Nucleus accumbens (tissue), 56 donors: ENCODE results near the gene AKAP7.

ENCODE experiments used
- DNase-seq, 56 donors: peaks; one replicate each; lab custom pipeline; 2025; lab: John Stamatoyannopoulos, UW

The AKAP7 gene

DNA sequence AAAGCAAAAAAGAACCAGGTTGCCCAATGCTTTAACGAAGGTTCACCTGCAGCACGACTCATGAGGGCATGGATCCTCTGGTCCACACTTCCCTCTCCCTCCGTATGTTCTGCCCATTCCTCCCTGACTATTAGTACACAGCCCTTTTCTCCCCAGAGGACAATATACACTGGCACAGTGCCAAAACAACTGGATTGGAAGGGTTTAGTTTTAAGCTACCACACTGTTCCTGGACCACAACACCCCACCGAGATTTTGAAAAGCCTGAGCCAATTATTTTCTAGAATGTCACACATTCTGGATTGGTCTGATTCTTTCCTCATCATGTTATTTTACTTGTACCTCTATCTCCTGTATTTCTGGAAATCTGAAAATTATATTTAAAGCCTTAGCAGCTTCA, 2.9 kb upstream of the AKAP7 start:
- no peak for DNase-seq

DNA sequence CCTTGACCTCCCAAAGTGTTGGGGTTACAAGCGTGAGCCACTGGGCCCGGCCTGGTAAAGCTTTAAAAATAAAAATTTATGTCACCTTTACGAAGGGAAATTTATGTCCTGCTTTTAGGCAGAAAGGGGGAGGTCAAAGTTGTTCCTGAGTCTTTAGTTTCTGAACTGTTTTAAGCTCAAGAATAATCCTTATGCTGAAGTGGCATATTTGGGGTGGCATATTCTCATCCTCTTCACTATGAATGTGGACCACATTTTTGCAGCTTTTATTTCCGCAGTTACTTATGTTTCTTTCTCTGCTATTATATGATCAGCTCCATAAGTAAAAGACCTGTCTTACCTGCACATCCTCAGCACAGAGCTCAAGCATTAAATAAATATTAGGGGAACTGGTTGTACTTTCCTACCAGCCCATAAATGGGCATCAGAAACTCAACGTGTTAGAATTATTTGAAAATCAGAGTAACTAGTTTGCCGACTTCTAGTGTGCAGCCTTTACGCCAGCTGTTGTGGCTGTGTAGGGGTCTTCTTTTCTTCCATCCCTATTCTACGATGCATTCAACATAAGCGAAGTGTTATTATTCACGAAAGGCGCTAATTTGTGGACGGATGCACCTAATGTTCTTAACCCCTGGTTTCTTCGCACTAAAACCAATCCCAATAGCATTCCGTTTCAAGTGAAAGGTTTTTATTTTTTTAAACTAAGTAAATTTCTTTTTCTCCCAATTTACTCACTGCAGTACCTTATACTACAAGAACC, 867 bp upstream of the AKAP7 start:
- no peak for DNase-seq

GRCh38 chr6:131134980-131135243, 355 bp upstream of the AKAP7 start:
- no peak for DNase-seq

GRCh38 chr6:131136021-131136786, 937 bp downstream of the AKAP7 start:
- DNase-seq, result peak in 14 of 56 donors; percentile 6 to 63 (median 33)

- DNase-seq, result no peak
Measured at GRCh38 chr6:131139599-131139998, 4.3 kb downstream of the AKAP7 start.

GRCh38 chr6:131143319-131143718, 8.1 kb downstream of the AKAP7 start:
- DNase-seq, result no peak

DNA sequence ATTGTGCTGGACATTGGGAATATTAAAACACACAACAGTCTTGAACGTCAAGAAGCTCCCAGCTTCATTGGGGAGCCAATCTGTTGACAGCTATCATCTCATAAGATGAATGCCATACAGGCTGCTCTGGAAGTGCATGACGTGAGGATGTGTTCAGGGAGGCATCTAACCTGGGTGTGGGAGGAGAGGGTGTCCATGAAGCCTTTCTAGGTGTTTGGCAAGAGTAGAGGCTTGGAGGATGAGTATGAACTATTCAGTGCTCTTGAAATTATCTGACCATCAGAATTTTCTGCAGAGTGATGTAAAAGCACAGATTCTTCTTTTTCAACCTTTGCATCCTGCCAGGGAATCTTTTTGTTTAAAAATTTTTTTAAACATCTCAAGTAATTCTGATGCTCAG, 11.6 kb downstream of the AKAP7 start:
- DNase-seq, result no peak

GRCh38 chr6:131156411-131156810, 21.1 kb downstream of the AKAP7 start:
- no peak for DNase-seq

- DNase-seq, result no peak
Measured at GRCh38 chr6:131159578-131159977, 24.3 kb downstream of the AKAP7 start.

DNA sequence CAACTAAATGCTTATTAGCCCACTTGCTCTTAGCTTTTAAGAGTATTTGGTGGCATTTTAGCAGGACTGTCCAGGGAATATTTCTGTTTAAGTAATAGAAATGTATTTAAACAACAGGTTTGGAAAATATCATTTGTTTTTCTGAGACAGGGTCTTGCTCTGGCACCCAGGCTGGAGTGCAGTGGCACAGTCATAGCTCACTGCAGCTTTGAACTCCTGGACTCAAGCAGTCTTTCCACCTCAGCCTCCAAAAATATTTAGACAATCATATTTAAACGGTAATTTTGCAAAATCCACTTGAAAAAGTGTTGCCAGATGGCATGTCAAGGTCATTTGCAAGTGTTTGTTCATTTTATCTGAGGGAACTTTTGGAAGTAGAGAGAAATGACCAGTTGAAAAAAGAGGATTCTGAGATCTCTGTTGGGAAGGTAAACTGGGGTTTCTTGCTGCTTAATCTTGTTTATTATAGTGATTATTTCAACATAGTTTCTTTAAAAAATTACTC, 25.0 kb downstream of the AKAP7 start:
- no peak for DNase-seq

GRCh38 chr6:131161987-131162386, 26.7 kb downstream of the AKAP7 start:
- no peak for DNase-seq

GRCh38 chr6:131163886-131164285, 28.6 kb downstream of the AKAP7 start:
- no peak for DNase-seq

GRCh38 chr6:131164506-131164905, 29.2 kb downstream of the AKAP7 start:
- DNase-seq, result no peak

GRCh38 chr6:131167773-131168172, 32.5 kb downstream of the AKAP7 start:
- DNase-seq, result no peak

DNA sequence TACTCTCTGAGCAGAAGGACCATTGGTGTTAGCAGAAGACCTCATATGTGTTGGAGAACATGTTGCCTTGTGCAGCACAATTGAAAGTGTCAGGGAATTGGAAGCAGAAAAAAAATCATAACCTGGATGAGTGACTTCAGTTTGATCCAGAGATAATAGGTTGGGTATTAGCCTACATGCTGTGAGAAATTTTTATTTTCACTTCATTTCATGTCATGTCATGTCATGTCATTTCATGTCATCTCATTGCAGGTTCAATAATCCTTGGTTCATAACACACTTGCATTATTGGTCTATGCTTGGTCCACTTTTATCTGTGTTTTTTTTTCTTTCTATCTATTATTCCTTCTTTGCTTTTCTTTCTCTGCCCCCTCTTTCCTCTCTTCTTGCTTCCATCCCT, 34.3 kb downstream of the AKAP7 start:
- DNase-seq, result no peak

GRCh38 chr6:131172222-131172621, 37.0 kb downstream of the AKAP7 start:
- DNase-seq, result no peak

DNA sequence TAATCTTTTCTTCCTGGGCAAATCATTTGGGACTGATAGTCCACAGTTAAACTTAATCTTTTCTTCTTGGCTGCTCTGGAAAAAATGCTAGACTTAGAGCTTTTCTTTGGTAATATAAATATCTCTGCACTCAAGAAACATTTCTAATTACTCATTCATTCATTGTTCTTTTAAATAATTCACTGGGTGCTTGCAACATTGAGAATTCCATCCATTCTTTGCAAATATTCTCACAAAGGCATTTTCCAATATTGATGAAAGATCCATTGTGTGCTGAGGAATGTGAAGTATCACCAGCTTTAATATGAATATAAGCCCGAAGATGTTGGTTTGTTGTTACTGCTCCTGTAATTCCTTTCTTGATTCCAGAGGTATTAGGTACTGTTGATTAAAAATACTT, 38.4 kb downstream of the AKAP7 start:
- no peak for DNase-seq

GRCh38 chr6:131175564-131175963, 40.3 kb downstream of the AKAP7 start:
- DNase-seq, result no peak

- DNase-seq, result no peak
Measured at GRCh38 chr6:131177996-131178395, 42.7 kb downstream of the AKAP7 start.

DNA sequence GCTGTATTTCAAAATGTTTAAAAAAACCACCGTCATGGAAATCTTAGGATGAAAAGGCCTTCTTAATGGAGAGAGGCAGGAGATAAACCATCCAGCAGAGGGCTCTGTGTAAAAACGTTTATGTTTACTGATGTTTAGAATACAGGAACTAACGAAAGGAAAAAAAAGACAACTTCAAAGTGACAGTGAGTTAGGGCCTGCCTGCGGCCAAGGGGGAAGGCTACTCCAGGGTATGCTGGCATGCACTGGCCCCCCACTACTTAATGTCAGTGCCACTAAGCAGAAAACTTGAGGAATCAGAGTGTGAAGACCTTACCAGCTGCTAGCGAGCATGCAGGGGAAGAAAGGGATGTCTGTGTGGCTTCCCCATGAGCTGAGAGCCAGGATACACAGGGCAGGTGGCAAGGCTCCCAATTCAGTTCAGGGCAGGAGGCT, 47.7 kb downstream of the AKAP7 start:
- DNase-seq, result peak in 6 of 56 donors; percentile 9 to 45 (median 28)

- DNase-seq, result no peak
Measured at GRCh38 chr6:131183427-131184095, 48.3 kb downstream of the AKAP7 start.

GRCh38 chr6:131191590-131191989, 56.3 kb downstream of the AKAP7 start:
- DNase-seq, result no peak
